Measurements from ENCODE around the gene SMIM17. TPM values are rescaled to one million over a fixed set of nuclear protein-coding genes. Genes with fewer than 3 reads are reported as not detected.

The SMIM17 gene
- total RNA-seq, 3 donors from 2014 or later (not counting 1 experiment from before 2014, with no cell fraction given), result 0.24 TPM; not detected in 2

- H3K27ac ChIP-seq (ENCODE audit: low read length), result no peak overlapping the region
- Mint-ChIP-seq H3K4me1 (peaks cover 14 to 18% of the 10 kb centered on the region in 2 donors), H3K4me3 (no peak overlapping the region), H3K36me3 (peaks cover 83% of the 10 kb centered on the region), H3K9me3 (peaks cover 13 to 25% of the 10 kb centered on the region in 2 donors), H3K27me3 (ENCODE audit: low read depth in 2 of 2) (no peaks in the 10 kb centered on the region), H3K27ac (no peak overlapping the region)
- TF ChIP-seq CTCF (IDR thresholded peaks at IDR 0.05), result no peak
- H3K36me3 ChIP-seq (ENCODE audit: control insufficient read depth, insufficient read depth, low read length), result peaks cover 4% of the 10 kb centered on the region
- peaks cover 78% of the 10 kb centered on the region for H3K9me3 ChIP-seq (ENCODE audit: control insufficient read depth, insufficient read depth, low read length)
- WGBS (ENCODE audit: insufficient coverage), result 86% methylated on average over 5 of the region's 5 CpGs
- no peak overlapping the region for H3K4me3 ChIP-seq (ENCODE audit: low read length)
- DNase-seq (no peak), ATAC-seq (no peak)
- H3K4me1 ChIP-seq (ENCODE audit: control insufficient read depth, insufficient read depth, low read length), result no peaks in the 10 kb centered on the region
- intact Hi-C loops (cut with micrococcal nuclease), result no loop called here
- no peaks in the 10 kb centered on the region for H3K27me3 ChIP-seq (ENCODE audit: control insufficient read depth, insufficient read depth, low read length)
Observed at GRCh38 chr19:56613639-56614038, 29.3 kb upstream of the SMIM17 start.

GRCh38 chr19:56617531-56617930 is 25.4 kb upstream of the SMIM17 start:
- Mint-ChIP-seq H3K4me3 (no peak overlapping the region), H3K27me3 (ENCODE audit: low read depth in 2 of 2) (no peaks in the 10 kb centered on the region), H3K4me1 (peaks cover 11 to 14% of the 10 kb centered on the region in 2 donors), H3K36me3 (peaks cover 61% of the 10 kb centered on the region), H3K9me3 (peaks cover 10 to 17% of the 10 kb centered on the region in 2 donors), H3K27ac (no peak overlapping the region)
- no peak for TF ChIP-seq CTCF (IDR thresholded peaks at IDR 0.05)
- Histone ChIP-seq H3K9me3 (ENCODE audit: control insufficient read depth, insufficient read depth, low read length) (peaks cover 88% of the 10 kb centered on the region), H3K27ac (ENCODE audit: low read length) (no peak overlapping the region), H3K4me1 (ENCODE audit: control insufficient read depth, insufficient read depth, low read length) (no peaks in the 10 kb centered on the region), H3K27me3 (ENCODE audit: control insufficient read depth, insufficient read depth, low read length) (no peaks in the 10 kb centered on the region), H3K4me3 (ENCODE audit: low read length) (no peak overlapping the region), H3K36me3 (ENCODE audit: control insufficient read depth, insufficient read depth, low read length) (peaks cover 3% of the 10 kb centered on the region)
- WGBS (ENCODE audit: insufficient coverage), result 96% methylated on average over 8 of the region's 8 CpGs
- intact Hi-C loops (cut with micrococcal nuclease), result no loop called here
- ATAC-seq (no peak), DNase-seq (no peak)

GRCh38 chr19:56619121-56619520 is 23.8 kb upstream of the SMIM17 start:
- H3K27ac Mint-ChIP-seq, result no peak overlapping the region
- peaks cover 91% of the 10 kb centered on the region for H3K9me3 ChIP-seq (ENCODE audit: control insufficient read depth, insufficient read depth, low read length)
- no peak for ATAC-seq

More at GRCh38 chr19:56619121-56619520, 23.8 kb upstream of the SMIM17 start:
- 82% methylated on average over 8 of the region's 8 CpGs for WGBS (ENCODE audit: insufficient coverage)
- H3K36me3 Mint-ChIP-seq, result peaks cover 47% of the 10 kb centered on the region
- TF ChIP-seq CTCF (IDR thresholded peaks at IDR 0.05), result no peak
- H3K27me3 Mint-ChIP-seq (ENCODE audit: low read depth in 2 of 2), result no peaks in the 10 kb centered on the region
- Histone ChIP-seq H3K27me3 (ENCODE audit: control insufficient read depth, insufficient read depth, low read length) (no peaks in the 10 kb centered on the region), H3K4me1 (ENCODE audit: control insufficient read depth, insufficient read depth, low read length) (no peaks in the 10 kb centered on the region), H3K27ac (ENCODE audit: low read length) (no peak overlapping the region), H3K4me3 (ENCODE audit: low read length) (no peak overlapping the region), H3K36me3 (ENCODE audit: control insufficient read depth, insufficient read depth, low read length) (peaks cover under 1% of the 10 kb centered on the region)
- no peak for DNase-seq
- peaks cover 6 to 11% of the 10 kb centered on the region in 2 donors for H3K9me3 Mint-ChIP-seq
- H3K4me1 Mint-ChIP-seq, result peaks cover 5 to 9% of the 10 kb centered on the region in 2 donors
- H3K4me3 Mint-ChIP-seq, result no peak overlapping the region
- intact Hi-C loops (cut with micrococcal nuclease), result no loop called here

Measured in natural killer cell (primary cell).